NT2/D1 (cell line): Measurements from ENCODE around the gene NUDT19.
"Not testable (repeated sequence)": the region's sequence is repeated elsewhere in the genome, so short reads cannot be mapped to it uniquely, and the experiment has no call there.

ENCODE experiments used
- SUZ12 ChIP-seq: IDR thresholded peaks from 2 replicates; pipeline ENCODE4 v1.6.1; 2011; ENCODE audit not compliant: insufficient read length, insufficient read depth; ENCODE audit errors: extremely low read depth
- YY1 ChIP-seq: IDR thresholded peaks from 2 replicates; pipeline ENCODE4 v1.6.1; 2011; ENCODE audit not compliant: insufficient read length, insufficient read depth
- ZNF274 ChIP-seq: IDR thresholded peaks from 2 replicates; pipeline ENCODE4 v1.6.1; 2011; ENCODE audit warnings: mild to moderate bottlenecking, low read depth, low read length

DNA sequence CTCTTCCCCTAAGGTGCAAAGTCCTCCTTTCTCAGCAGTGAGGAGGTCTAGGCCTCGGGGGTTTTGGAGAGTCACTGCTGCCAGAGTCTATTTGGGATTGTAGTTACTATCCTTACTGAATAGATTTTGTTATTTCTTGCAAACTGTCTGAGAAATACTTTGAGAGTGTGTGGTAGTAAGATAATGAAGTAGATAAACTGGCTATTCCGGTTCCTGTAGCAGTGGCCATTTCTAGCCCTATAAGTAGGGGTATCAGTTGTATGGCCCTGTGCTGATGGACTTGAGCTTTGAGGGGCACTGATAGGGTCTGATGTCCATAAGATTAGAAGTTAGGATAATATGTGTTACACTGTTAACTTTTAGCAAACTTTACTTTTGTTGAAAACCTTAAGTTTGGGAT is 2.7 kb downstream of the NUDT19 start:
- not testable (repeated sequence) for TF ChIP-seq YY1, SUZ12, ZNF274
